Measurements from ENCODE around the gene PAQR7. TPM values are rescaled to one million over a fixed set of nuclear protein-coding genes. Genes with fewer than 3 reads are reported as not detected.
"Not testable (repeated sequence)": the region's sequence is repeated elsewhere in the genome, so short reads cannot be mapped to it uniquely, and the experiment has no call there.

PAQR7 gene
- total RNA-seq, 1 donor from 2014 or later = 8.6 TPM

DNA sequence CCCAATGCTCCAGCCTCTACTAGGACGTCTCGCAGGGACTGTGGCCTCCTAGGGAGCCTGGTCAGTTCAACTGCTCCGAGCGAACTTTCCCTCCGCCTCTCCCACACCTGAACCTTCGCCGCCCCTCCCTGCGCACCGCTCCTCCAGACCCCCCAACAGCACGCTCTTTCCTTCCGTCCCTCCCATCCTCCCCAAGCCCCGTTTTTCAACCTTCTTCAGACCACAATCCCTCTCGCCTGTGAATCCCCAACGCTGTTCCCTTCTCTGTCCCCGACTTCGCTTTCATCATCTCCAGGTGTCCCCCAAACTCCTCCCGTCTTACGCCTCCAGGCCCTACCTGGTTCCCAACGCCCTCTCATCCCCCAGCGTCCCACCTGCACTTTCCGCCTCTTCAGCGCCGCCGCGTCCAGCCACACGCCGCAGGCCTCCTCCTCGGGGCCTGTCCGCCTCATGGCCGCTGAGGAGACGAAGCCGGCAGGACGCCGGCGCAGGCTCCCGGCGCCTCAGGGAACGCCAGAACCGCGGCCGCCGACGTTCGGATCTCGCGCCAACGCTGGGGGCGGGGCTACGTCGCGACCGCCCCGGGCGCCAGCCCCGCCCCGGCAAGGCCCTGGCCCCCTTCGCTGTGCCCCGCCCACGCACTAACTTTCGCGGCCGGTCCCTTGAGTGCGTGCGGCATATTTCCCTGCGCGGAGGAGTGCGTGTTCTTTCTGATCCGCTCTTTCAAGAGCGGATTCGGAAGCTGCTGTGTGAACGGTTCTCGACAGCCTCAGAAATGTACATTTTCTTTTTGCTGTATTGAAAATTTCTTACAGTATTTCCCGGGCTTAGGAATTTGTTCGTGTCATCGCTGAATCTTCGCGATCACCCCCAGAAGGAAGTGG, 16.4 kb downstream of the PAQR7 start, which contains the start of gene AUNIP:
Gene AUNIP (minus strand): TSS at position 552 of the 884 bp plus-strand sequence. CDS start 100 bp downstream, at position 452.
- peak; percentile 79 to 93 for DNase-seq (ENCODE audit: low spot score in 2 of 2)
- FAIRE-seq = no peak

DNA sequence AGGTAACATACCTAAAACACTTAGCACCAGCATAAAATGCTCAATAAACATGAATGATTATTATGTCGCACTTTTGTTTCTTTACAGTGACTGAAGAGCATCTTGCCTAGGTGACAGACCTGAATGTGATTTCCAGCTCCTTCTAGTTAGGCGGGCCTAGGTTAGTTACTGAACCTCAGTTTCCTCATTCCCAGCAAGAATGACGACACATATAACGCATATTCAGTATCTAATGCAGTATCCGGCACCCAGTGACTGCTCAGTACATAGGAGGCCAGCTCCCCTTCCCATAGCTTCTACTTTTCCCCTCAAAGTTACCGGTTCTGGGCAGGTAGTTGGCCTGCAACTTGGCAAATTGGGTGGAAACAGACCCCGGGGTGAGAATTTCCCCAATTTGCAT, 17.0 kb downstream of the PAQR7 start:
- no peak for FAIRE-seq
- DNase-seq (ENCODE audit: low spot score in 2 of 2) = no peak

- DNase-seq (ENCODE audit: low spot score in 2 of 2) = no peak
- FAIRE-seq = no peak
These were observed 18.7 kb downstream of the PAQR7 start for GRCh38 chr1:25856856-25857255.

DNA sequence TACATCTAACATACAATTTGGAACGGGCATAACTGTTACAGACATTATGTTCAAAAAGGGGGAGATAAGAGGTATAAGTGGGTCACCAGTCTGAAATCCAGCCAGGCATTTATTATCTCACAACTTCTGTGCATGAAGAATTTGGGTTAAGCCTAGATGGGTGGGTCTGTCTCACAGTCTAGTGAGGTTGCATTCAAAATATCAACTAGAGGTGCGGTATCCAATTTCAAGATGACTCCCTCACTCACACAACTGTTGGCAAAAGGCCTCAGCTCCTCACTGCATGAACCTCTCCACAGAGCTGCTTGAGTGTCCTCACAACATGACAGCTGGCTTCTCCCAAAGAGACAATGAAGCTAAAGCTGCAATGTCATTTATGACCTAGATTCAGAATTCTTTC, 21.0 kb downstream of the PAQR7 start:
- FAIRE-seq (no peak), DNase-seq (ENCODE audit: low spot score in 2 of 2) (no peak)

DNA sequence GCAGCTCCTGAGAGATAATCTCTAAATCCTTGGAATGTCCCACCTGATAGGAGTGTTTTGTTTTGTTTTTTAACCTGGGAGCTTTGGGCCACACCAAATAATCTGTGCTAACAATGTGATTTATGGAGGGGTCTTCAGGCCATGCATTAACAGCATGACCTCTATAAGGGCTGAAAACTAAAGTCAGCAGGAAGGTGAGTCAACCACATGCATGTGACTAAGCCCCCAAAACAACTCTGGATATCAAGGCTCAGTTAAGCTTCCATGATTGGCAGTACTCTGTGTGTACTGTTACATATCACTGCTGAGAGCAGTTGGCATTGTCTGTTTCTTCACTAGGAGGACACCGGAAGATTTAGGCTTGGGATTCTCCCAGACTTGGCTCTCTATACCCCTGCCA, 27.0 kb downstream of the PAQR7 start:
- no peak for FAIRE-seq
- no peak for DNase-seq (ENCODE audit: low spot score in 2 of 2)

DNA sequence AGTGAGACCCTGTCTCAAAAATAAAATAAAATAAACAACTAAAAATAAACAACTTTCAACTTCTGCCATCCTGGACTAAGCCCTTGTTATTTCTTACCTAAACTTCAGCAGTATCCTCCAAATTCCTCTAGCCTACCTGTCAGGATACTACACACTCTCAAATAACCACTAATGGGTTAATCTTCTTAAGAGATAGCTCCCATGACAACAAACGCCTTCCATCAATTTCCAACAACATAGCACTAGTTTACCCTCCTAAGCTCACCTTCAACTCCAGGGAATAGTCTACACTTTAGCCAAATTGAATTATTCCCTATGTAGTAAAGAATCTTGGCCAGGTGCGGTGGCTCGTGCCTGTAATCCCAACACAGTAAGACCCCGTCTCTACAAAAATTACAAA, 27.6 kb downstream of the PAQR7 start:
- no peak for DNase-seq (ENCODE audit: low spot score in 2 of 2)
- no peak for FAIRE-seq

GRCh38 chr1:25845664-25846063, 29.8 kb downstream of the PAQR7 start:
- no peak for DNase-seq (ENCODE audit: low spot score in 2 of 2)
- no peak for FAIRE-seq

DNA sequence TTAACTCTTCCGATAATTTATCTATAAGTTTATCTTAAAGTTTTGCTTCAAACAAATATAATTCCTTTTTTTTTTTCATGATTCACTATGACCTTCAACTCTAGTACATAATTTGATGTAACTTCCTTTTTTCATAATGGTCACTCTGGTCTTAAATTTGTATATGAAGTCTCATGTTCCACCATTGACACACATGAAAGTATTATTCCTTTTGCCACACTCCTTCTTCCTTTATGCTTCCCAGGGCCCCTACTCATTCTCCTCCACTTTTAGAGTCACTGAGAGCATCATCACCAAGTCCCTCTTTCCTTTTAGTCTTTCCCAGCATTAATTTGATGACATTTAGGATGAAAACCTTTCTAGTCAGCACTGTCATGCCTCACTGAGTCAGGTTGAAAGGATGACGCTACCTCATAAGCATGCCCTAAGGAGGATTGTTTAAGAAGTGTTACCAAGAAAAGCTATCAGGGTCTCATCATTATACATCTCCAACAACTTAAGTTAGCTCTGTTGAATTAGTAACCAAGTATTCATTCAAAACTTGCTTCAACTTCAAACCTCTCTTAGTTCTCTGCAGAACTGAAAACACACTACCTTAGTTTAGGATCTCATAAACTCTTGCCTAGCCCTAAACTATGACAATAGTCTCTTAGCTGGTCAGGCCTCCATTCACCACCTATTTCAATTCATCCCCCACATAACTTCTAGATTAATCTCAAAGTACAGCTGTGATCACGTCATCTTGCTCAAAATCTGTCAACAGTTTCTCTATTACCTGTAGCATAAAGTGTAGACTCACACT, 30.8 kb downstream of the PAQR7 start:
- no peak for FAIRE-seq
- no peak for DNase-seq (ENCODE audit: low spot score in 2 of 2)

GRCh38 chr1:25843483-25843882, 32.0 kb downstream of the PAQR7 start:
- DNase-seq (ENCODE audit: low spot score in 2 of 2) (no peak), FAIRE-seq (no peak)

- not testable (repeated sequence) for DNase-seq (ENCODE audit: low spot score in 2 of 2); FAIRE-seq
These were observed 35.7 kb downstream of the PAQR7 start for GRCh38 chr1:25839808-25840207.

DNA sequence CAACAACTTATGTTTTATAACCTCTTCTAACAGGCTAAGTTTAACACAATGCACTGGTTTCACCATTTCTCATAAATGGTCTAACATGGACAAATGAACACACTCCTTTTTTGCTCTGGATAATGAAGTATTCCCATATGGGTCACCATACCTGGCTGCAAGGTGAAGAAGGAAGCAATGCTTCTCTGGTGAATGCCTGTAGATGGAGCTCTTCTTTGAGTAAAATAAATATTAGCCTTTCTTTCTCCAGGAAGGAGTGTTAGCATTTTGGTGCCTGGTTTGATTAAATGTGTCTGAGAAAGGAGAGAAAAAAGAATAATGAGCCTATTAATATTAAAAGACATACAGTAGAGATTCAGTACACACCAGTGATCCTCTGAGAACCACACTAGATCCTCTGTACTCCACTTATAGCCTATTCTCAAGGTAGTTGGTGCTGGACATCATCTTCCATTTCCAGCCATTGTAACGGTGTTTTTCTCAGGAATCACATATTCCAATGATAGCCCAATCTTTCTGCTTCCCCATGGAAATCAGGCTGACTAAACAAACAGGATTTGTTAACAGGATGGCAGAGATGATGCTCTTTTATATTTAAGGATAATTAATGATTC, 38.1 kb downstream of the PAQR7 start:
- FAIRE-seq = no peak
- DNase-seq (ENCODE audit: low spot score in 2 of 2) = no peak

GRCh38 chr1:25836695-25837094, 38.8 kb downstream of the PAQR7 start:
- no peak for DNase-seq (ENCODE audit: low spot score in 2 of 2)
- FAIRE-seq = no peak

- FAIRE-seq (no peak), DNase-seq (ENCODE audit: low spot score in 2 of 2) (no peak)
These were observed 40.6 kb downstream of the PAQR7 start for GRCh38 chr1:25834894-25835293.

GRCh38 chr1:25833158-25833557, 42.4 kb downstream of the PAQR7 start:
- DNase-seq (ENCODE audit: low spot score in 2 of 2) = no peak
- FAIRE-seq = no peak

DNA sequence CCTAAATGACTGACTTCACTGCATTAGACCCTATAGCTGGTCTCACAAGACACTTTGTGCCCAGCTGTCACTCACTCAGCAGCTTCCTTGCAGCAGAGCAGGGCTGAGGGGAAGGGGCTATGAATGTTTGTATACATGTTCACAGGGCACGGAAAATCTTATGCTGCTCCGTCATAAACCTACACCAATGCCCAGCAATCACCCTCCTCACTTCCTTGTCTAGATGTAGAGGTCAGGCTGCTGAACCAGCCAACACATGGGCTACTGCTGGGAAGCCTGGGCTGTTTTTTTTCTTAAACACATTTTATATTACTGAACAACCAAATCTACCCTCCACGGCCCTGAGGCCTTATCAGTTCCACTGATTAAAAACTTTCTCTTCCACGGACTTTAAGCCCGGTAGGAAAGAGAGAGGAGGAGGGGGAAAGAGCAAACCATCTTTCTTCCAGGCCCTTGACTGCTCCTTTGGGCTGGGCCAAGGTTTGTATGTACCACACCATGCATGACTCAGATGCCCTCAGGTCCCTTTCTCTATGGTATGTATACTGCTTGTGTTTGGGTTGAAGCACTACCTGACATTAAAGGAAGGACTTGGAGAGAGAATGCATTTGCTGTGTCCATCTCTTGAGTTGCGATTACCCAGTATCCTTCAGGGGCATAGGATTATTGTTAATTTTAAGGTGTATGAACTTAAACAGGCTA, 43.0 kb downstream of the PAQR7 start:
- FAIRE-seq = no peak

GRCh38 chr1:25831569-25832196, 43.8 kb downstream of the PAQR7 start:
- DNase-seq (ENCODE audit: low spot score in 2 of 2) (no peak), FAIRE-seq (no peak)

More for the DNA sequence above, 43.0 kb downstream of the PAQR7 start:
- DNase-seq (ENCODE audit: low spot score in 2 of 2) = no peak

DNA sequence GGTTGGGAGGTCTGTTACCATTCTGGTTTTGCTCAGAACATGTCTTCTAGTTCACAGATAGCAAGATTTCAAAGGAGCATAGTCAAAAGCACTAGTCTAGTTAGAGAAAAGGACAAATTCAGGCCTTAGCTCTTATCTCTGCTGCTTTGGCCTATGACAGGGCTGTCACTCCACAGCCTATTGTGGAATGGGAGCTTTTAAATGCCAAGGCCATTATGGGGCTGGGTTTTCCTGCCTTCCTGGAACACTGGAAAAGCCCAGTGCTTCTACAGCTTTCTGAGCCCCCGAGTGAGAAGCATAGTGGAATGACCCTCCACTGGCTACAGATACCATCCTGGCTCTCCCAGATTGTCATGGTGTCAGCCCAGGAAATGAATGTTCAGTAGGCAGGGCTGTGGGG, 46.5 kb downstream of the PAQR7 start:
- DNase-seq (ENCODE audit: low spot score in 2 of 2) (no peak), FAIRE-seq (no peak)

DNA sequence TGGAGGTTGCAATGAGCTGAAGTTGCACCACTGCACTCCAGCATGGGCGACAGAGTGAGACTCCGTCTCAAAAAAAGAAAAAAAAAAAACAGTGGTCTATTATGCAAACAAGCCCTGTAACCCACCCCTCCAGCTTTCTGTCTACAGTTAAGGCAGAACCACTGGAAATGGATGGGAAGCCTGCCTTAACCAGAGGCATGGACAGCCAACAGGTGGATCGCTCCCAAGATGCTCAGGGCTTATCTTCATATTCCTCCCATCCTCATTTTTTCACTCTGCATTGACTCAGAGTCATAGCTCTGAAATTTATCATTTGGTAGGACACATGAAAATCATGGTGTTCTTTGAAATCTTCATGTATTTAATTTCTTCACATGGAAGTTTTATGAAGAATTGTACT, 47.0 kb downstream of the PAQR7 start:
- FAIRE-seq = no peak
- no peak for DNase-seq (ENCODE audit: low spot score in 2 of 2)

- no peak for FAIRE-seq
- DNase-seq (ENCODE audit: low spot score in 2 of 2) = no peak
These were observed 48.9 kb downstream of the PAQR7 start for GRCh38 chr1:25826571-25826970.

- DNase-seq (ENCODE audit: low spot score in 2 of 2) (no peak), FAIRE-seq (no peak)
These were observed 49.9 kb downstream of the PAQR7 start for GRCh38 chr1:25825605-25826004.

All from frontal cortex (tissue), 4 donors.